VCaP (cell line): ENCODE measurements around the gene RPL27.

Source experiments
- H3K27ac ChIP-seq: fragments of 450-650 bp; 2 replicates; pipeline ENCODE4 v1.5.1; 2017
- CTCF ChIP-seq: fragments of 450-650 bp; conservative IDR thresholded peaks from 2 replicates; pipeline ENCODE4 v1.5.1; 2017; ENCODE audit warnings: mild to moderate bottlenecking, moderate library complexity

Gene RPL27

GRCh38 chr17:43020789-43021740 is 22.8 kb downstream of the RPL27 start:
- H3K27ac ChIP-seq, result peak overlapping the region; percentile 81
- no peak for TF ChIP-seq CTCF

GRCh38 chr17:43021741-43022512 is 23.7 kb downstream of the RPL27 start, which contains the start of gene VAT1:
Gene VAT1, minus strand, starts transcription at chr17:43022385. Its CDS starts 63 bp downstream, at chr17:43022322.
- H3K27ac ChIP-seq, result peak within 1 kb of the TSS; percentile 81
- TF ChIP-seq CTCF, result peak; percentile 21; the same call in 1 of the 2 replicates

- peak; percentile 32; the same call in 1 of the 2 replicates for TF ChIP-seq CTCF
- H3K27ac ChIP-seq, result no peak within 1 kb of the TSS
Measured at GRCh38 chr17:43024407-43025289, 26.4 kb downstream of the RPL27 start, which contains the start of gene RND2. Gene RND2, plus strand, starts transcription at chr17:43025231. Its CDS starts 117 bp downstream, at chr17:43025348.

- no peak for TF ChIP-seq CTCF
- no peak overlapping the region for H3K27ac ChIP-seq
Measured at GRCh38 chr17:43025290-43025657, 27.1 kb downstream of the RPL27 start.

GRCh38 chr17:43025766-43026537 is 27.7 kb downstream of the RPL27 start:
- TF ChIP-seq CTCF, result no peak
- H3K27ac ChIP-seq, result no peak overlapping the region

- no peak for TF ChIP-seq CTCF
Measured at GRCh38 chr17:43026595-43026994, 28.4 kb downstream of the RPL27 start.

More at GRCh38 chr17:43026595-43026994, 28.4 kb downstream of the RPL27 start:
- no peak overlapping the region for H3K27ac ChIP-seq
